Neural crest cell (in vitro differentiated cells): ENCODE measurements around the gene TMEM61. TPM values are rescaled to one million over a fixed set of nuclear protein-coding genes. Genes with fewer than 3 reads are reported as not detected.

Experiments used
- DNase-seq: peaks from one replicate; pipeline ENCODE4 v3.0.0; 2021; ENCODE audit warnings: low read depth, mixed read lengths, low spot score
- H3K27ac Mint-ChIP-seq: one replicate; pipeline ENCODE4 v1.8.0; 2021; ENCODE audit warnings: mild to moderate bottlenecking, mixed read lengths; ENCODE audit not compliant: unreplicated experiment
- H3K27me3 Mint-ChIP-seq: 2 replicates; pipeline ENCODE4 v1.8.0; 2021; ENCODE audit warnings: low read depth, mild to moderate bottlenecking, mixed read lengths
- H3K36me3 Mint-ChIP-seq: 2 replicates; pipeline ENCODE4 v1.8.0; 2021; ENCODE audit warnings: low read depth, mild to moderate bottlenecking, mixed read lengths
- H3K4me1 Mint-ChIP-seq: 2 replicates; pipeline ENCODE4 v1.8.0; 2021; ENCODE audit warnings: mixed read lengths
- H3K4me3 Mint-ChIP-seq: one replicate; pipeline ENCODE4 v1.8.0; 2021; ENCODE audit warnings: mild to moderate bottlenecking, mixed read lengths
- H3K9me3 Mint-ChIP-seq: 2 replicates; pipeline ENCODE4 v1.8.0; 2021; ENCODE audit warnings: mixed read lengths
- total RNA-seq: library from RNA; stranded (reverse); gene quantifications from 2 replicates; pipeline ENCODE4 v1.2.1, GENCODE V29; 2021
- TF ChIP-seq, protein P1 (sequence below): fragments of 200-600 bp; sonication (generic); conservative IDR thresholded peaks from 2 replicates; pipeline ENCODE4 v1.5.0; 2021; ENCODE audit warnings: antibody characterized with exemption, mild to moderate bottlenecking

TMEM61 gene
- total RNA-seq, 1 donor from 2014 or later: not detected

DNA sequence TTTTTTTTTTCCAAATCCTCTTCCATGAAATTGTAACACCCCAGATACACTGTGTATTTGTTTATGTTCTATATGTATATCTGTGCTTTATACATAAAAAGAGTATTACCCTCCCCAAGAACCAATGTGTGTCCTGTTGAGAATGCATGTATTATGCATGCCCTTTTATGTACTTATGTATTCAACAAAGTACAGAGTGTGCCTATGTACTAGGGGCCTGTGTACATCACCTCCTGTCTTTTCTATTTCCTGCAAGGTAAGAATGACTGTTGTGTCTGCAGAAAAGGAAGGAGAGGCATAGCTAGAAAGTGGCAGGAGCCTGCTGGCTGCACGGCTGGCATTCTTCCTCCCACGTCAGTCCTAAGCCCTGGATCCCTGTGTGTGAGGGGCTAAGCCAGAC lies 7.0 kb downstream of the TMEM61 start:
- peaks cover 34% of the 10 kb centered on the region for H3K27me3 Mint-ChIP-seq
- no peaks in the 10 kb centered on the region for H3K9me3 Mint-ChIP-seq
- H3K4me3 Mint-ChIP-seq: no peak overlapping the region
- no peak overlapping the region for H3K27ac Mint-ChIP-seq
- TF ChIP-seq, protein P1, sequence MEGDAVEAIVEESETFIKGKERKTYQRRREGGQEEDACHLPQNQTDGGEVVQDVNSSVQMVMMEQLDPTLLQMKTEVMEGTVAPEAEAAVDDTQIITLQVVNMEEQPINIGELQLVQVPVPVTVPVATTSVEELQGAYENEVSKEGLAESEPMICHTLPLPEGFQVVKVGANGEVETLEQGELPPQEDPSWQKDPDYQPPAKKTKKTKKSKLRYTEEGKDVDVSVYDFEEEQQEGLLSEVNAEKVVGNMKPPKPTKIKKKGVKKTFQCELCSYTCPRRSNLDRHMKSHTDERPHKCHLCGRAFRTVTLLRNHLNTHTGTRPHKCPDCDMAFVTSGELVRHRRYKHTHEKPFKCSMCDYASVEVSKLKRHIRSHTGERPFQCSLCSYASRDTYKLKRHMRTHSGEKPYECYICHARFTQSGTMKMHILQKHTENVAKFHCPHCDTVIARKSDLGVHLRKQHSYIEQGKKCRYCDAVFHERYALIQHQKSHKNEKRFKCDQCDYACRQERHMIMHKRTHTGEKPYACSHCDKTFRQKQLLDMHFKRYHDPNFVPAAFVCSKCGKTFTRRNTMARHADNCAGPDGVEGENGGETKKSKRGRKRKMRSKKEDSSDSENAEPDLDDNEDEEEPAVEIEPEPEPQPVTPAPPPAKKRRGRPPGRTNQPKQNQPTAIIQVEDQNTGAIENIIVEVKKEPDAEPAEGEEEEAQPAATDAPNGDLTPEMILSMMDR: no peak
- no peaks in the 10 kb centered on the region for H3K4me1 Mint-ChIP-seq
- H3K36me3 Mint-ChIP-seq: no peaks in the 10 kb centered on the region
- no peak for DNase-seq

DNA sequence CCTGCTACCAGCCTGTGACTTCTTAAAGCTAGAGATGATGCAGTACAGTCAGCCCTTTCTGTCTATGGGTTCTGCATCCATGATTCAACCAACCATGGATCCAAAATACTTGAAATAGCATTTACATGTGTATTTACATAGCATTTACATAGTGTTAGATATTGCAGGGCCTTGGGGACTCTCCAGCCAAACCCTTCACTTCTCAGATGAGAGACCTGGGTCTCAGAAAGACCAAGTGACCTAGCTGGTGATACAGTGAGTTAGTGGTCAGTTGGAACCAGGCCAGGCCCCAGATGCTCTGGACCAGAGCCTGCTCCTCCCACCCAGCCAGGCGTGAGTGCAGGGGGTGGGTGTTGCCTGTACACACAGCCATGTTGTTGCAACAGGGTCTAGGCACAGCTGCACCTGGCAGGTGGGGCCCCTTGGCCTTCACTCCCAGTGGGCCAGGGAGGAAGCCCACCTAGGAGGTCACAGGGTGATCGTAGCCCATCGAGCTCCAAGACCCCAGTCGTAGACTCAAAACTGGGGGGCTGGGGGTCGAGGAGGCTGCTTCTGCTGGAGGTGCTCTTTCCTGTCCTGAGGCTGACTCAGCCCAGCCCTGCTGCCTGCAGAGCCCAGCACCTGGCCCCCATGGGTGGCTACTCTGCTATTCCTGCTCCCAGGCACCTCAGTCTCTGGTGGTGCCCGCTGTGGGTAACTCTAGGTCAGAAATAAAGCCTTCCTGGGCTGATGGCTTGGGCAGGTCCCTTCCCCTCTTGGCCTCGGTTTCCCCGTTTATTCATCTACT lies 7.7 kb downstream of the TMEM61 start:
- Mint-ChIP-seq H3K27me3 (peaks cover 30% of the 10 kb centered on the region), H3K4me1 (no peaks in the 10 kb centered on the region), H3K27ac (no peak overlapping the region), H3K36me3 (no peaks in the 10 kb centered on the region), H3K9me3 (no peaks in the 10 kb centered on the region), H3K4me3 (no peak overlapping the region)
- TF ChIP-seq, protein P1: no peak
- no peak for DNase-seq

DNA sequence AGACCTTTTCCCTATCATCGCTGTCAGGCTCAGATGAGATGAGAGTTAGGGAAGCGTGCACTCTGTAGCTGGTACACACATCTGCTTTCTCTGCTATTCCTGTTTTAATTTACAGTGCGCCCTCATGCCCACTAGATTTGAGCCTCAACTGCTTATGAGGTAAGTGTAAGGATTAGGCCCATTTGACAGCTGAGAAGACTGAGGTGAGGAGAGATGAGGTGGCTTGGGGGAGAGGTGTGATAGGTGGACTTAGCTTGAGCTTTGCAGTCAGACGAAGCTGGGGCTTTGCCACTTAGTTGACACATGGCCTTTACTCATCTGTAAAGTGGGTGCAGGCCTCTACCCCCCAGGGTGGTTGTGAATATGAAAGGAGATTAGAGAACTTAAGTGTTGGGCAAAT lies 8.5 kb downstream of the TMEM61 start:
- no peak overlapping the region for H3K27ac Mint-ChIP-seq
- TF ChIP-seq, protein P1: no peak
- H3K9me3 Mint-ChIP-seq: no peaks in the 10 kb centered on the region
- no peak for DNase-seq
- H3K4me1 Mint-ChIP-seq: no peaks in the 10 kb centered on the region
- no peak overlapping the region for H3K4me3 Mint-ChIP-seq
- H3K27me3 Mint-ChIP-seq: peaks cover 23% of the 10 kb centered on the region
- no peaks in the 10 kb centered on the region for H3K36me3 Mint-ChIP-seq

DNA sequence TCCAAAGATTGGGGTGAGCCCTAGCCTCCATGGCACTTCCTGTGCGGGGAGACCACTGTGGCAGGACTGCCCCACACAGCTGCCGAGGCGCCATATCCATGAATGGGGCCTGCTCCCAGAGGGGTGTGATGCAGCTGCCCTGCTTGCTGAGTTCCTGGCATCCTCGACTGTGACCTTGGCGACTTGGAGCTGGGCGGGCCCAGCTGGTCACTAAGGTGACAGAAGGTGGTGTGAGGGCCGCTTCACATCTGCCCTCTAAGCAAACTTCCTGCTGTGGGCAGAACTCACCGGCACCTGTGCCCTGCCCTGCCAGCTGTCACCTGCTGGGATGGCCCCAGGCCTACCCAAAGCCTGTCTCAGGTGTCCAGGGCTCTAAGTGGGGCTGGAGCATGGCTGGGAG lies 9.0 kb downstream of the TMEM61 start:
- Mint-ChIP-seq H3K27me3 (peaks cover 23% of the 10 kb centered on the region), H3K27ac (no peak overlapping the region), H3K36me3 (no peaks in the 10 kb centered on the region), H3K4me3 (no peak overlapping the region), H3K4me1 (no peaks in the 10 kb centered on the region), H3K9me3 (no peaks in the 10 kb centered on the region)
- no peak for DNase-seq
- TF ChIP-seq, protein P1: no peak

DNA sequence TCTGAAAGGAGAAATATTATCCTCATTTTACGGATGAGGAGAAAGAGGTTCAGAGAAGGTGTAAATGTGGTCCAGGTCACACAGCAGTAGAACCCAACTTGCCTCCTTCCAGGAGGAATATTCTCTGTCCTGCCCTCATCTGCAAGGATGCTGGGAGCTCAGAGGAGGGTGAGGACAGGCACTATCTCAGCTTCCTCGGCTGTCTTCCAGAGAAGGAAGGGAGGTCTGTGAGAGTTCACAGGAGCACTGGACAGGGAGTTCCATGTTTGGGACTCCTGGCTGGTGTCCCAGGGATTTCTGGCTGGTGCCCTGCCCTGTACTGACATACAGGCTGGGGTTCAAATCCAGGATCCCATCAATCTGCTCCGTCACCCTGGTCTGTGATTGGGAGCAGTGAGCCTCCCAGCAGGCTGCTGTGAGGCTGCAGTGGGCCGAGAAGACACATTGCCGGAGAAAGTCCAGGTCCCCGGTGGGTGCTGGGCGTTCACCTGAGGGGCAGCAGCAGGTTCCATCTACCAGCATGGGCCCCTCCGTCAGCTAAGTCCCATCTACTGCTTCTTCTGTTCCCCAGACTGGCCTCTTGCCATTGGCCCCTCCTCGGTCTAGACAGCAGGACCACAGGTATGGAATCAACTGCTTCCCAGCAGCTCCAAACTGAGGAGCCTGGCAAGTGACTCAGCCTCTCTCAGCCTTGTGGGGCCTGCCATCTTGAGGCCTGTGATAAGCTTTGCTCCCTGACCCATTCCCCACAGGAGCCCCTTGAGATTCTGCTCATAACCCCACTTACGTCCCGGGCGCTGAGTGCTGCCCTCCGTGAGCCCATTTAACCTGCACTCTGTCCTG lies 9.8 kb downstream of the TMEM61 start:
- peaks cover 26% of the 10 kb centered on the region for H3K27me3 Mint-ChIP-seq
- no peak for DNase-seq
- H3K27ac Mint-ChIP-seq: no peak overlapping the region
- no peak overlapping the region for H3K4me3 Mint-ChIP-seq
- TF ChIP-seq, protein P1: no peak
- no peaks in the 10 kb centered on the region for H3K9me3 Mint-ChIP-seq
- H3K4me1 Mint-ChIP-seq: peaks cover 4% of the 10 kb centered on the region
- no peaks in the 10 kb centered on the region for H3K36me3 Mint-ChIP-seq
